HepG2 (cell line): ENCODE results near the gene CCL27. TPM values are rescaled to one million over a fixed set of nuclear protein-coding genes. Genes with fewer than 3 reads are reported as not detected.

Source experiments
- FOXC1 ChIP-seq: sonication (generic); formaldehyde crosslinking; IDR thresholded peaks from 2 replicates; pipeline ENCODE4 v1.8.0; 2022; ENCODE audit warnings: mild to moderate bottlenecking, missing genetic modification reagents, borderline replicate concordance
- GABPB1 ChIP-seq: IDR thresholded peaks from 2 replicates; pipeline ENCODE4 v1.6.1; 2016; ENCODE audit warnings: mild to moderate bottlenecking, missing genetic modification reagents, moderate library complexity, missing compliant biosample characterization
- KDM2A ChIP-seq: sonication (generic); formaldehyde crosslinking; IDR thresholded peaks from 2 replicates; pipeline ENCODE4 v1.4.0; 2020; ENCODE audit warnings: low read depth, missing genetic modification reagents, borderline replicate concordance
- KDM4B ChIP-seq: sonication (generic); formaldehyde crosslinking; IDR thresholded peaks from 2 replicates; pipeline ENCODE4 v1.4.0; 2020; ENCODE audit warnings: missing genetic modification reagents
- RFX3 ChIP-seq: IDR thresholded peaks from 2 replicates; pipeline ENCODE4 v1.6.1; 2016; ENCODE audit warnings: missing biosample characterization, missing genetic modification reagents
- SMAD3 ChIP-seq: sonication (generic); formaldehyde crosslinking; IDR thresholded peaks from 2 replicates; pipeline ENCODE4 v1.4.0; 2020; ENCODE audit warnings: missing genetic modification reagents
- ZNF33A ChIP-seq: sonication (generic); formaldehyde crosslinking; IDR thresholded peaks from 2 replicates; pipeline ENCODE4 v1.5.1; 2020; ENCODE audit warnings: missing genetic modification reagents, mild to moderate bottlenecking, moderate library complexity, borderline replicate concordance
- ZNF619 ChIP-seq: sonication (generic); formaldehyde crosslinking; IDR thresholded peaks from 2 replicates; pipeline ENCODE4 v1.4.0; 2020; ENCODE audit warnings: mild to moderate bottlenecking, missing genetic modification reagents
- polyA plus RNA-seq, 8 experiments: library from polyadenylated mRNA; depleted of rRNA in 3 of 8; stranded (reverse) in 7 of 8; unstranded in 1 of 8; fragments of >200 nt; fragmentation: Illumina TruSeq in 4 of 8; extraction: Trizol in 4 of 8; gene quantifications; 2 replicates each; pipeline versions ENCODE4 v1.2.1 to v1.2.3, GENCODE V29; 2011 to 2016; ENCODE audit warnings: low read depth in 4 of 8, missing spikeins in 1 of 8, mixed read lengths in 1 of 8; ENCODE audit not compliant: insufficient read depth in 1 of 8
- total RNA-seq, 5 experiments: library from RNA; depleted of rRNA; stranded (reverse); fragments of >200 nt; fragmentation: Illumina TruSeq; extraction: Trizol; gene quantifications; 2 replicates each; pipeline ENCODE4 v1.2.3, GENCODE V29; 2016; ENCODE audit warnings: low read depth in 1 of 5
- TF ChIP-seq, protein P1 (sequence below): IDR thresholded peaks from 2 replicates; pipeline ENCODE4 v1.4.0; 2020; ENCODE audit warnings: mild to moderate bottlenecking, missing genetic modification reagents
- TF ChIP-seq, protein P2 (sequence below): sonication (generic); formaldehyde crosslinking; IDR thresholded peaks from 2 replicates; pipeline ENCODE4 v1.8.0; 2022; ENCODE audit warnings: mild to moderate bottlenecking, missing genetic modification reagents, borderline replicate concordance
- TF ChIP-seq, protein P3 (sequence below): sonication (generic); formaldehyde crosslinking; conservative IDR thresholded peaks from 2 replicates; pipeline ENCODE4 v1.8.0; 2022; ENCODE audit warnings: mild to moderate bottlenecking, moderate library complexity, missing genetic modification reagents

The CCL27 gene
- total and polyA plus RNA-seq, 2 of the 13 experiments (the other 11 are each of a cell fraction or from before 2014, with no cell fraction given) = not detected

DNA sequence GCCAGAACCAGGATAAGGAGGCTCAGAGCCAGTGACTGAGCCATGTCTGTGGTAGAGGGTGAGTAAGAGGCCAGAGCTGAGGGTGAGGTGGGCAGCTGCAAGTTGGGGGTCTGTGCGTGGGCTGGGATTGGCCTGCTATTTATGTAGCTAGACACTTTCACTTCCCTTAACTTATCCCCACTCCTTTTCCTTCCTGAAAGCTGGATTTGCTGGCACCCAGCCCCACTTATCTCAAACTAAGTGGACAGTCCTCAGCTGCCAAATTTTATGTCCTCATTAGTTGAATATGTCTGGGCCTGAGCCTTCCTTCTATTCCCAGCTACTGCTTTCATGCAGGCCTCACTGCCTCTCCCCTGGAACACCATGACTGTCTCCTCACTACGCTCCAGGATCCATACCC is 47.6 kb upstream of the CCL27 start, which contains the start of gene CCL21 (continued):
- TF ChIP-seq, protein P1, sequence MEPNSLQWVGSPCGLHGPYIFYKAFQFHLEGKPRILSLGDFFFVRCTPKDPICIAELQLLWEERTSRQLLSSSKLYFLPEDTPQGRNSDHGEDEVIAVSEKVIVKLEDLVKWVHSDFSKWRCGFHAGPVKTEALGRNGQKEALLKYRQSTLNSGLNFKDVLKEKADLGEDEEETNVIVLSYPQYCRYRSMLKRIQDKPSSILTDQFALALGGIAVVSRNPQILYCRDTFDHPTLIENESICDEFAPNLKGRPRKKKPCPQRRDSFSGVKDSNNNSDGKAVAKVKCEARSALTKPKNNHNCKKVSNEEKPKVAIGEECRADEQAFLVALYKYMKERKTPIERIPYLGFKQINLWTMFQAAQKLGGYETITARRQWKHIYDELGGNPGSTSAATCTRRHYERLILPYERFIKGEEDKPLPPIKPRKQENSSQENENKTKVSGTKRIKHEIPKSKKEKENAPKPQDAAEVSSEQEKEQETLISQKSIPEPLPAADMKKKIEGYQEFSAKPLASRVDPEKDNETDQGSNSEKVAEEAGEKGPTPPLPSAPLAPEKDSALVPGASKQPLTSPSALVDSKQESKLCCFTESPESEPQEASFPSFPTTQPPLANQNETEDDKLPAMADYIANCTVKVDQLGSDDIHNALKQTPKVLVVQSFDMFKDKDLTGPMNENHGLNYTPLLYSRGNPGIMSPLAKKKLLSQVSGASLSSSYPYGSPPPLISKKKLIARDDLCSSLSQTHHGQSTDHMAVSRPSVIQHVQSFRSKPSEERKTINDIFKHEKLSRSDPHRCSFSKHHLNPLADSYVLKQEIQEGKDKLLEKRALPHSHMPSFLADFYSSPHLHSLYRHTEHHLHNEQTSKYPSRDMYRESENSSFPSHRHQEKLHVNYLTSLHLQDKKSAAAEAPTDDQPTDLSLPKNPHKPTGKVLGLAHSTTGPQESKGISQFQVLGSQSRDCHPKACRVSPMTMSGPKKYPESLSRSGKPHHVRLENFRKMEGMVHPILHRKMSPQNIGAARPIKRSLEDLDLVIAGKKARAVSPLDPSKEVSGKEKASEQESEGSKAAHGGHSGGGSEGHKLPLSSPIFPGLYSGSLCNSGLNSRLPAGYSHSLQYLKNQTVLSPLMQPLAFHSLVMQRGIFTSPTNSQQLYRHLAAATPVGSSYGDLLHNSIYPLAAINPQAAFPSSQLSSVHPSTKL (CRISPR knock-in tag) = no peak
- TF ChIP-seq, protein P2, sequence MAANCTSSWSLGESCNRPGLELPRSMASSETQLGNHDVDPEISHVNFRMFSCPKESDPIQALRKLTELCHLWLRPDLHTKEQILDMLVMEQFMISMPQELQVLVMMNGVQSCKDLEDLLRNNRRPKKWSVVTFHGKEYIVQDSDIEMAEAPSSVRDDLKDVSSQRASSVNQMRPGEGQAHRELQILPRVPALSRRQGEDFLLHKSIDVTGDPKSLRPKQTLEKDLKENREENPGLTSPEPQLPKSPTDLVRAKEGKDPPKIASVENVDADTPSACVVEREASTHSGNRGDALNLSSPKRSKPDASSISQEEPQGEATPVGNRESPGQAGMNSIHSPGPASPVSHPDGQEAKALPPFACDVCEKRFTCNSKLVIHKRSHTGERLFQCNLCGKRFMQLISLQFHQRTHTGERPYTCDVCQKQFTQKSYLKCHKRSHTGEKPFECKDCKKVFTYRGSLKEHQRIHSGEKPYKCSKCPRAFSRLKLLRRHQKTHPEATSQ (CRISPR knock-in tag) = no peak
- no peak for TF ChIP-seq KDM2A (CRISPR knock-in tag)
- TF ChIP-seq ZNF619 (CRISPR knock-in tag) = no peak
- TF ChIP-seq SMAD3 = no peak
- no peak for TF ChIP-seq GABPB1
- no peak for TF ChIP-seq FOXC1 (CRISPR knock-in tag)
- TF ChIP-seq, protein P3, sequence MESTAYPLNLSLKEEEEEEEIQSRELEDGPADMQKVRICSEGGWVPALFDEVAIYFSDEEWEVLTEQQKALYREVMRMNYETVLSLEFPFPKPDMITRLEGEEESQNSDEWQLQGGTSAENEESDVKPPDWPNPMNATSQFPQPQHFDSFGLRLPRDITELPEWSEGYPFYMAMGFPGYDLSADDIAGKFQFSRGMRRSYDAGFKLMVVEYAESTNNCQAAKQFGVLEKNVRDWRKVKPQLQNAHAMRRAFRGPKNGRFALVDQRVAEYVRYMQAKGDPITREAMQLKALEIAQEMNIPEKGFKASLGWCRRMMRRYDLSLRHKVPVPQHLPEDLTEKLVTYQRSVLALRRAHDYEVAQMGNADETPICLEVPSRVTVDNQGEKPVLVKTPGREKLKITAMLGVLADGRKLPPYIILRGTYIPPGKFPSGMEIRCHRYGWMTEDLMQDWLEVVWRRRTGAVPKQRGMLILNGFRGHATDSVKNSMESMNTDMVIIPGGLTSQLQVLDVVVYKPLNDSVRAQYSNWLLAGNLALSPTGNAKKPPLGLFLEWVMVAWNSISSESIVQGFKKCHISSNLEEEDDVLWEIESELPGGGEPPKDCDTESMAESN (CRISPR knock-in tag) = no peak
- TF ChIP-seq RFX3 (CRISPR knock-in tag) = no peak
- TF ChIP-seq KDM4B (CRISPR knock-in tag) = no peak
- no peak for TF ChIP-seq ZNF33A (CRISPR knock-in tag)
- TF ChIP-seq, all 625 proteins: peak for 0
